HG02588 (cell line): ENCODE measurements around the gene AIFM2.
"Not testable (repeated sequence)": the region's sequence is repeated elsewhere in the genome, so short reads cannot be mapped to it uniquely, and the experiment has no call there.

Experiments
- ATAC-seq: cut with Tn5 transposase; IDR thresholded peaks from one replicate; pipeline ENCODE4 v1.9.1; 2021; ENCODE audit warnings: mild to moderate bottlenecking, moderate library complexity; ENCODE audit not compliant: unreplicated experiment

Gene AIFM2

DNA sequence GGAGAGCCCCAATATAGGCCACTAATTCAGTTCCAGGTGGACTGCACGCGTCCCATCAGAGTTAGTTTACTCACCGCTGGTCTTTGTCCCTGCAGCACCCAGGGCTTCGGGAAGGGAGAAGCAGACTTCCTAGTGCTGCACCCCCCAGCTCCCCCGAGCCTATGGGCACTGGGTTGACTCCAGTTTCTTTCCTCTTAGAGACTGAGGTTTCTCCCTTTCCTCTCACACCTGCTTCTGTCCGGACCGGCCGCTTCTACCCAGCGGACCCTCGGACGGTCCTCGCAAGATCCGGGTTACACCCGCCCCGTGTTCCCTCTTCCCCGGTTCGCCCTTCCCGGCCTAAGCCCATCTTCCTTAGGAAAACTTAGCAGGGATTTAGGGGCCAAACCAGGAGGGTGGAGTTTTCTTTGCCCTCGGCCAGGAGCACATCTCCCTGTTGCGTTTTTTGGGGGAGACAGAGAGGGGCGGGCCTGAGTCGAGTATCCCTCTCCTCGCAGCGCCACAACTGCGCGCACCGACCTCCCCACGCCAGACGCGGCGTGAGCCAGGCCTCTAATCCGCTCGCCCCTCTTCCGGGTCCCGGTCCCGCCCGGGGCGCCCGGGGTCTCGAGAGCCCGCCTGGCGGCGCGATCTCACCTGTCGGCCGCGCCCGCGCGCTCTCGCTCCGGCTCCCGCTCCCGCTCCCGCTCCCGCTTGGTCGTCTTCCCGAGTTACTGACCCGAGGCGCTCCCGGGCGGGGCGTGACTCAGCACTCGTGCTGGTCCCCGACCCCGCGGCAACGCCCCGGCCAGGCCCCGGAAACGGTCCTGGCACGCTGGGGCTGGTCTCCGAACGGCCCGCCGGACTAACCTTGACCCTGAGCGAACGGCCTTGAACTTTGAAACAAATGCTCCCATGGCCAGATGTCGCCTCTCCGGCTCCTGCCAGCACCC, at the start of gene AIFM2:
TSS of gene AIFM2 (minus strand) at position 728 of the 932 bp plus-strand sequence. CDS start 8,741 bp downstream, outside the sequence.
- ATAC-seq, result peak; percentile 78

DNA sequence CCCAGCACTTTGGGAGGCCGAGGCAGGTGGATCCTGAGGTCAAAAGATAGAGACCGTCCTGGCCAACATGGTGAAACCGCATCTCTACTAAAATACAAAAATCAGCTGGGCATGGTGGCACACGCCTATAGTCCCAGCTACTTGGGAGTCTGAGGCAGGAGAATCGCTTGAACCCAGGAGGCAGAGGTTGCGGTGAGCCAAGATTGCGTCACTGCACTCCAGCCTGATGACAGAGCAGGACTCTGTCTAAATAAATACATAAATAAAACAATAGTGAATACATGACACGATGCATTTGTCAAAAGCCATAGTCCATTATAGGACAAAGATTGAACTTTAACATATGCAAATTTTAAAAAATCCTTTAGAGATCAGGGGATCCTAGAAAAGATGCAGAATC, 46.6 kb upstream of the AIFM2 start:
- ATAC-seq, result not testable (repeated sequence)

DNA sequence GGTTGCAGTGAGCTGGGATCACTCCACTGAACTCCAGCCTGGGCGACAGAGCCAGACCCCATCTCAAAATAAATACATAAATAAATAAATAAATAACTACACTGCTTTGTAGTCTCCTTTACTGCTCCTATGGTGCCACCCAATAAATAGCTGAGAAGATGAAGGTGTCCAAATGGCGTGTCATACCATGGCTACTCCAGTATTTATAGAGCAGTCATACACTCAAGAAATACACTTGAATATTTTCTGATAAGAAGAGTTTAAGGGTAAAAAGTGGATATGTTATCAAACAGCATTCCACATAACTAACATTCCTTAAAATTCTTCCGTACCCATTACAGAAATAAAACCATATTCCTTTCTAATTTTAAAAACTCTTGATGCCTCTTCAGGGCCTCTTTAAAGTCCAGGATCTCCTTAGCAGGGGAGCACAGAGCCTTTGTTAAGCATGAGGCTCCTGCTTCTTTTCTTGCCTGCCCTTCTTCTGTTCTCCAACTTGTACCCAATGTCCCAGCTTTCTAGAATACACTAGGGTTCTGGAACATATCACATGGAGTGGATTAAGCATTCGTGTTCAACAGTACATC, 45.6 kb upstream of the AIFM2 start:
- no peak for ATAC-seq

DNA sequence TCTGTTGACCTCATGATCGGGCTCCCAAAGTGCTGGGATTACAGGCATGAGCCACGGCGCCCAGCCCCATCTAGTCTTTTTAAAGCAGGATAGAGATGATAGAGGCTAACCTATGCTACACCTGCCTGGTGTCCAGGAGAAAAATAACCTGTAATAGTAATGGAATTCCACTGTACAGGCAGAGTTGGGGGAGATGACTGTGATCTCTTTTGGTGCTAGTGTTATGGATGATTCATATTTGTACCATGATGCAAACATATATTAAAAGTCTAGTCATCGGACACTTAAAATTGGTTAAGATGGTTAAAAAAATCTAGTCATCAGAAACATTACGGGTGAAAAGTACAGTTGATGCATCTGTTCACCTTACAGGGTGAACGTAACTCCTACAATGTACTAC, 43.8 kb upstream of the AIFM2 start:
- ATAC-seq, result no peak

DNA sequence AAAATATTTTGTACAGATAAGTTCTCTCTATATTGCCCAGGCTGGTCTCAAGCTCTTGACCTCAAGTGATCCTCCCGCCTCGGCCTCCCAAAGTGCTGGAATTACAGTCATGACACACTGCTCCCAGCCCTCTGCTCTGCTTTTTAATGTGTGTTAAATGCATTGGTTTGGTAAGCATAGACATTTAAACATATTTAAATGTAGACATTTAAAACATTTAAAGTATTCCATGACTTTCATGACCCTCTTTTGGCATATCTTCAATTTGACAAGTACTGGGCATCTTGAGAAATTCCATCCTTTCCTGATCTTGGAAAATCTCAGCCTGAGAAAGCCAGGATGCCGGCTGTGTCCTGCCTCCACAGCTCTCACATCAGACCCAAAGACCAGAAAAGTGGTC, 42.9 kb upstream of the AIFM2 start:
- no peak for ATAC-seq

DNA sequence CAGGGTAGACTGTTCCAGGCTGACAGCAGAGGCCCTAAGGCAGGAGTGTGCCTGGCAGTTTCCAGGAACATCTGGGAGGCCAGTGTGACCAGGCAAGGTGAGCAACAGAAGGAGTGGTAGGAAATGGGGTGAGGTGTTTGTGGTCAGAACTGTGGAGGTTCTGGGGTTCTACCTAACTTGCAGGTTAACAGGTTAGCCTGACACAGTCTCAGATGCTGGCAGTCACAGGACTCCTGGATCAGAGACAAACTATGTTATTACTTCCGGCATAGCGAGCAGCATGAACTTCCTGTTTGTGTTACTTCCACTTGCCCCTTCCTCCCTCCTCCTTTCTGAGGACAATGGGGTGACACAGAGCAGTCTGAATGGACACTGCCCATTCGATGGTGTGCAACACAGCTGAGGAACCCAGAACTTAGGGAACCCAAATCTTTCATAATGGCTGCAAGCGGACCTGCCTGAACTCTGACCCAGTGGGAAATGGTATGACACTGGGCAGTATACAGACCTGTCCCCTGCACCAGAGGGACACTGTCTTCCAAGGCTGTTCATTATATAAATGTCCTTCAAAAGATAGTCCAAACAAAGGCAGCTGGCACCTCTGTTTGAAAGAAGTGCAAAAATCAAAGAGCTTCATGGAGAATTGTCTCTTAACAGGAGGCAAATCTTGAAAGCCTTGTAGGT, 41.6 kb upstream of the AIFM2 start:
- no peak for ATAC-seq

DNA sequence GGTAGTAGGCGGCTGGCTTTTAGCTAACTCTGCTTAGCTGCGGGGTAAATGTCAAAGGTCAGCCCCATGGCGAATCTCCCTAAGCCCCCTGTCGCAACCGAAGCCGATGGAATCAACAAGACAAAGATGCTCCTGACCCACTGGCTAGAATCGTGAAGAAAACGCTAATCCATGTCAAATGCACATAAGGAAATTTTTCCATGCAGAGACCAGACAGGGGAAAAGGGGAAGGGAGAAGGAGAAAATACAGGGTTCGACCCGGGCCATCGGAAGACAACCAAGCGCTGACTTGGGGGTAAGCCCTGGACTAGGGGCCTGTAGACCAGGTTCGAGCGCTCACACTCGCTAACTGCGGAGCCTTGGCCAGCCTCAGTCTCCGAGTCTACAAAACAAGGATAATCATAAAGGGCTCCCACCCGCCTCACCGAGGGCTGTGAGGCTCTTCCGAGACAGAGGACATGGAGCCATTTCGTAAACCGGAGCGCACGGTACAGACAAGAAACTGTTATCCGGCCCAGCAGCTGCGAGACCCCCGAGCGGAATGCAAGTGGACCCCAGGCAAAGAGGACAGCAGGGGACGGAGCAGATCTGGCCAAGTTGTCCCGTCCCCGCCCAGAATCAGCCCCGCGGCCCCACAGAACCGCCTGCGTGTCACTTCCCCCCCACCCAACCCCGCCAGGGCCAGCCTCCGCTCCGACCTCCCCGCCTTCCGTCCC, 37.2 kb upstream of the AIFM2 start:
- peak; percentile 4 for ATAC-seq

DNA sequence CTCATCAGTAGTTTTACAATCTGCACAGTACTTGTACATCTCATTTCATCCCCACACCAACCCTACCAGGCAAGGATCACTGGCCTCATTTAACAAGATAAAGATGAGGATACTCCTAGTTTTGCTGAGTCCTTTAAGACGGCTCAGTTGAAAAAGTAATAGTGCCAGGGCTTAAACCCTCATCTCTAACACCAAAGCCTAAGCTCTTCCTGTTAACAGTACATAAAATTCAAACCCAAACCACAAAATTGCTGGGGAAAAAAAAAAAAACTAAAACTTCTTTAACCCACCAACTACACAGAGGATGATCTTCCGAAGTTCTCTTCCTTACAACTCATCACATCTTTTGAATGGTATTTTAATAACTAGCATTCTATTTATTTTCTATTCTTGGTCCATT, 36.4 kb upstream of the AIFM2 start:
- no peak for ATAC-seq

DNA sequence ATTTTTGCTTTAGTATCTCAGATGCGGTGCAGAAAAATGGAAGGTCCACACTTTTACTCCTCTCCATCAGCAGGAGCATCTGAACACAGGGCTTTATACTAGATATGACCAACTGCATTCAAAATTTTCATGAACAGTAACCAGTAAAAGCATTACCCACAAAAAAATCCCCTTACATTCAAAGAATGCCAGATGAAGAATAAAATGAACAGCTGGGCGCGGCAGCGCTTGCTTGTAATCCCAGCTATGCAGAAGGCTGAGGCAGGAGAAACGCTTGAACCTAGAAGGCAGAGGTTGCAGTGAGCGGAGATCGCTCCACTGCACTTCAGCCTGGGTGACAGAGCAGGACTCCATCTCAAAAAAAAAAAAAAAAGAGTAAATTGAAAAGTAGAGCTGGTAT, 34.6 kb upstream of the AIFM2 start:
- no peak for ATAC-seq

DNA sequence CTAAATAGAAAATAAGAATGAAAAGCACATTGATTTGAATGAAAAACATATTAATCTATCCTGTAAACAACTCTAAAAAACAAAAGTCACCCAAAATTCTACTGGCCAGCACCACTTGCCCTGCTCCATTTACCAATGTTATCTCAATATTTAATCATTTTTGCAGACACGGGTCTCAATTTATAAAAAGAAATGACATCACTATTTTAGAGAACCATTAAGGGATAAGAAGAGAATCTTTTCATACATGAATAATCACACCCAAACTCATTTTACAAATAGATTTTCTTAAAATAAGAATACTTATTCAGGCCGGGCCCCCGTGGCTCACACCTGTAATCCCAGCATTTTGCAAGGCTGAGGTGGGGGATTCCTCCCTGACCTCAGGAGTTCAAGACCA, 33.8 kb upstream of the AIFM2 start:
- ATAC-seq, result no peak

DNA sequence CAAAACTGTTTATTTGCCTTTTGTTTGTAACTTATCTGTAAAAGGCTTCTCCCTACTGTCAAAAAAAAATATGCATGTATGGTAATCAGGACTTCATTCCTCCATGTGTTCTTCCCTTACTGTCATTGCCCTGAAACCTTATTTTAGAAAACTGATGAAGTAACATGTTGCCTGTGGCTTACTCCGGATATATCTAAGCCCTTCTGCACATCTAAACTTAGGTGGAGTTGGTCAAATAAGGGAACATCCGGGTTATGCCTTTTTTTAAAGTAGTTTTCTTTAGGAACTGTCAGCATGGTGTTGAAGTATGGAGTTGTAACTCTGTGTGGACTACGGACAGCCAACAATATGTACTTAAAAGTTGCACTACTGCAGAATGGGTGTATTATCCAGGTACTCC, 31.5 kb upstream of the AIFM2 start:
- no peak for ATAC-seq

DNA sequence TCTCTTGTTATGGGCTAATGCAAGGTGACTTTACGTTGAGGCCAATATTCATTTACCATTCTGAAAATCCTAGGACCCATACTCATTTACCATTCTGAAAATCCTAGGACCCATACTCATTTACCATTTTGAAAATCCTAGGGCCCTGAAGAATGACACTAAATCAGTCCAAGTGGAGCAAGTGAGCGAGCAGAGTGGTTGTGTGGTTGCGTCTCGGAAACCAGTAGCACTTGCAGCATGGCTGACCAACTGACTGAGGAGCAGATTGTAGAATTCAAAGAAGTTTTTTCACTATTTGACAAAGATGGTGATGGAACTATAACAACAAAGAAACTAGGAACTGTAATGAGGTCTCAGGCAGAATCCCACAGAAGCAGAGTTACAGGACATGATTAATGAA, 30.8 kb upstream of the AIFM2 start:
- ATAC-seq, result no peak

DNA sequence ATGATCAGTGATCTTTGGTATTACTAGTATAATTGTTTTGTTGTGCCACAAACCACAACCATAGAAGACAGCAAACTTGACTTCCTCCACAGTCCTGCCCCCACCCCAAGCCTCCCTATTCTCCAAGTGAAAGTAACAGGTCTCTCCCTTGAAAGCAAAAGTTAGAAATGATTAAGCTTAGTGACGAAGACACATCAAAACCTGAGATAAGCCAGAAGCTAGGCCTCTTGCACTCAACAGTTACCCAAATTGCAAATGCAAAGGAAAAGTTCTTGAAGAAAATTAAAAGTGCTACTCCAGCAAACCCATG, 30.2 kb upstream of the AIFM2 start:
- ATAC-seq, result no peak

DNA sequence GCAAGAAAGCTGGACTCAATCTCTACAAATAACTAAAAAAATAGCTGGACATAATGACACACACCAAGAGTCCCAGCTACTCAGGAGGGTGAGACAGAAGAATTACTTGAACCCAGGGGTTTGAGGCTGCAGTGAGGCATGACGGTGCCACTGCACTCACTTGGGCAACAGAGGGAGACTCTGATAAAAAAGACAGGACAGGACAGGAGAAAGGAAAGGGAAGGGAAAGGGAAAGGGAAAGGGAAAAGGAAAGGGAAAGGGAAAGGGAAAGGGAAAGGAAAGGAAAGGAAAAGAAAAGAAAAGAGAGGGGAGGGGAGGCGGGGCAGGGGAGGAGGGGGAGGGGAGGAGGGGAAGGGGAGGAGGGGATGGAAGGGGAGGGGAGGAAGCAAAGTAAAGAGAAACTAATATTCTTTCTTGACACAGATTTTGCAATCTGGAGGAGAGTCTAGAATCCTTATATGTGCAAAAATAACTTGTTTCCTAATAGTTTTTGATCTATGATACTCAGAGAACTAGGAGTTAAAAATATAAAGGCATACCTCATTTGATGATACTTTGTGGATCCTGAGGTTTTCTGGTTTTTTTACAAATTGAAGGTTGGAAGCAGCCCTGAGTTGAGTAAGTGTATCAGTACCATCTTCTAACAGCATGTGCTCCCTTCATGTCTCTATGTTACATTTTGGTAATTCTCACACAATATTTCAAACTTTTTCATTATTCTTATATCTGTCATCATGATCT, 29.7 kb upstream of the AIFM2 start:
- no peak for ATAC-seq

DNA sequence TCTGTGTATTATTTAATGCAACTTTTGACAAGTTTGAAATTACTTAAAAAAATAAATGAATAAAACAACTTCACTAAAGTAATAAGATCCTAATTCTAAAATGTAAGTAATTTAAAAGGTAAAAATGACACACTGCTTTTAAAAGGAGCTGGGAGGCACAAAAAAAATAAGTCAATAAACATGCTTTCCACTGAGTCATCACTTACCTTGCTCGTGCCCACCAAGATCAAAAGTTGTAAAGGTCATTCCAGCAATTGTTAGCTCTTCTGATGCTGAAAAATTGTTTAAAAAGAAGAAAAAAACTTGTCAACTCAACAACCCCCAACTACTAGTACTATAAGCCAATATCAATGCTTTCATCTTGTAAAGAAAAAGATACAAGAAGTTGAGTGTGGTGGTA, 28.2 kb upstream of the AIFM2 start:
- no peak for ATAC-seq

DNA sequence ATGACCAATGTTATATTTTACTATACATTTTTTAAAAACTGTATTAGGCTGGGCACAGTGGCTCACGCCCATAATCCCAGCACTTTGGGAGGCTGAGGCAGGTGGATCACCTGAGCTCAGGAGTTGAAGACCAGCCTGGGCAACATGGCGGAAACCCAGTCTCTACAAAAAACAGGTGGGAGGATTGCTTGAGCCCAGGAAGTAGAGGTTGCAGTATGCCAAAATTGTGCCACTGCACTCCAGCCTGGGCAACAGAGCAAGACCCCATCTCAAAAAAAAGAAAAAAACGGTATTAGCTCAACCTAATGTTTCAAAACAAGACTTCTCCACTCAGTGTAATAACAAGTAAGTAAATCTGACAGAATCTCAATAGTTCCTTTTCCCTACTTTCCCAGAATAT, 26.7 kb upstream of the AIFM2 start:
- ATAC-seq, result not testable (repeated sequence)

DNA sequence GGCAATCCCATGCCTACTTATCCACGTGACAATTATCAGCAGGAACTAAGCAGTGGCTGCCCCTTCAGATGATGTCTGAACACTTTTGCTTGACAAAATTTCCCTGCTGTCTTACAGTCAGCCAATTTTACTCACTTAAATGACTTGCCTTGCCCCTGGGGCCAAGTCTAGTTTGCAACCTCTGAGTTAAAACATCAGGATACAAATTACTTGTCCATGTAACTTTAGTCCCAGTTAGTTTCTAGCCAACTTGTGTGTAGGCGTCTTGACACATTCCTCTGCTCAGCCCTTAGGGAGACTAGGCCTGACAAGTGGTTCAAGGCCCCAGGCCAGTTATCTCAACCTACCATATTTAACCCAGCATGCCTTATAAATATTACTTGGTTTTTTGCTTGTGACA, 25.5 kb upstream of the AIFM2 start:
- ATAC-seq, result no peak

DNA sequence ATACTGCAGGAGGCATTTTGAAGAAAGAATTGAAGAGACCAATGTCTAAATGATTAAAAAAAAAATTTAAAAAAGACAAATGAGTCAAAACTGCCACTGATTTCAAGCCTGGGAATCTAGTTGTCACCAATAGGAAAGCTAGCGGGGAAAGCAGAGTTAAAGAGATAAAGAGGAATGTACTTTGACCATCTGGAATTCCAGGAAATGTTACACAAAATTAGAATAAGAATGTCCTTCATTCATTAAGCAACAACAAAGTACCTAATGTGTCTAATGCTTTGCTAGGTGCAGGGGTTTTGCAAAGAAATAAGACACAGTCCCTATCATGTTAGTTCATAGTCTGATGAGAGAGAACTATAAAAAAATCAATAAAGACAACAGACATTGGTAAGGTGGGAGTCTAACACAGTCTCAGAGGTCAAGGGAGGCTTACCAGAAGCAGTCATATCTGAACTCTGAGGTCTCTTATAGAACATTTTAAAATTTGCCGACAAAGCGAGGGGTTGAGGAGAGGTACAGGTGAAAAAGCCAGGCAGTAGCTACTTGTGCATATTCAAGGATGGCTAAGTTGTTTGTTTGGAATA, 22.7 kb upstream of the AIFM2 start:
- ATAC-seq, result no peak

DNA sequence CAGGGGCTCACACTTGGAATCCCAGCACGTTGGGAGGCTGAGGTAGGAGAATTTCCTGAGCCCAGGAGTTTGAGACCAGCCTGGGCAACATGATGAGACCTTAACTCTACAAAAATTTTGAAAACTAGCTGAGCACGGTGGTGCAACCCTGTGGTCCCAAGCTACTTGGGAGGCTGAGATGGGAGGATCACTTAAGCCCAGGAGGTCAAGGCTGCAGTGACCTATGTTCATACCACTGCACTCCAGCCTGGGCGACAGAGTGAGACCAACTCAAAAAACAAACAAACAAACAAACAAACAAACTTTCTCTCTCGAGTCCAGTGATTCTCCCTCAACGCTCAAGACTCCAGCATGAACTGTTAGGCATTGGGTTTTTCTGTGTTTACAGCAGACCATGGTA, 15.9 kb upstream of the AIFM2 start:
- no peak for ATAC-seq

DNA sequence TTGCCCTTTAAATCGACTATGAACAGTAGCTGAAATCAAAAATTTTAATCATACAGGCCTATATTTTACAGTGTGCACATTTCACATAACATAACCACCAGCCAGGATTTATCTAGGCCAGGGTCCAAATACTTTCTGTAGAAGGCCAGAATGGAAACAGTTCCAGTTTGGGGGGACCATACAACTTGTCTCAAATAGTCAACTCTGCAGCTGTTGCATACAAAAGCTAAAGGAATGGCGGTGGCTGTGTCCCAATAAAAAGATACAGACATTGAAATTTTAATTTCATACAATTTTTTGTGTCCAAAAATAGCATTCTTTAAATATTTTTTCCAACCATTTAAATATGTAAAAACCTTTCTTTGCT, 14.6 kb upstream of the AIFM2 start:
- no peak for ATAC-seq
